Measurements from ENCODE around the gene GAP43. TPM values are rescaled to one million over a fixed set of nuclear protein-coding genes. Genes with fewer than 3 reads are reported as not detected.

The GAP43 gene
- total and polyA plus RNA-seq, 2 of the 13 experiments (the other 11 are each of a cell fraction or from before 2014, with no cell fraction given) = not detected

- TF ChIP-seq ZBTB43 (CRISPR knock-in tag; conservative IDR thresholded peaks at IDR 0.05) (no peak), RFXANK (CRISPR knock-in tag; IDR thresholded peaks at IDR 0.05) (no peak), NR2F1 (CRISPR knock-in tag; IDR thresholded peaks at IDR 0.05) (no peak)
Measured at GRCh38 chr3:115623044-115623868, at the start of gene GAP43 (continued).

- intact Hi-C loops (cut with micrococcal nuclease; ENCODE audit: unreplicated experiment) = no loop called here
- TF ChIP-seq ZNF333 (CRISPR knock-in tag; IDR thresholded peaks at IDR 0.05; ENCODE audit: borderline replicate concordance) (no peak), NKX3-1 (CRISPR knock-in tag; IDR thresholded peaks at IDR 0.05) (no peak), ELF3 (CRISPR knock-in tag; IDR thresholded peaks at IDR 0.05) (no peak), ZNF431 (CRISPR knock-in tag; IDR thresholded peaks at IDR 0.05; ENCODE audit: borderline replicate concordance, low read depth) (no peak), GRHL1 (CRISPR knock-in tag; conservative IDR thresholded peaks at IDR 0.05) (no peak), NCOA5 (CRISPR knock-in tag; IDR thresholded peaks at IDR 0.05) (no peak), NFIC (IDR thresholded peaks at IDR 0.05; ENCODE audit: low read length) (no peak), ZNF101 (CRISPR knock-in tag; IDR thresholded peaks at IDR 0.05; ENCODE audit: borderline replicate concordance, low read depth) (no peak), ZNF264 (CRISPR knock-in tag; IDR thresholded peaks at IDR 0.05) (no peak)
- Histone ChIP-seq H3K4me3 (replicated peaks in 1 of 3; ENCODE audit: insufficient read depth in 1 of 3, low read depth in 2 of 3, low read length in 3 of 3) (no peak overlapping the region), H3K9me3 (ENCODE audit: low read length) (no peaks in the 10 kb centered on the region), H3K27me3 (ENCODE audit: control insufficient read depth in 1 of 2, insufficient read depth in 2 of 2, low read length in 2 of 2) (0 out of 5 replicates have a peak, but pooled peaks cover 0 to 1% of the 10 kb centered on the region in 2 experiments), H3K36me3 (replicated peaks in 1 of 2; ENCODE audit: control insufficient read depth in 1 of 2, insufficient read depth in 2 of 2, low read length in 2 of 2) (no peaks in the 10 kb centered on the region), H3K9ac (ENCODE audit: insufficient read depth, low read depth, low read length) (no peak overlapping the region), H3K4me2 (ENCODE audit: low read depth, low read length) (no peak overlapping the region), H3K79me2 (ENCODE audit: insufficient read depth, low read length) (no peaks in the 10 kb centered on the region), H4K20me1 (ENCODE audit: insufficient read depth, low read length) (no peaks in the 10 kb centered on the region), H3K4me1 (ENCODE audit: insufficient read depth, low read length) (no peaks in the 10 kb centered on the region), H3K27ac (ENCODE audit: extremely low read length, insufficient read depth, low read length) (no peak overlapping the region), H2AFZ (ENCODE audit: low read length) (no peak overlapping the region)
- BruUV-seq (replicated peaks) = no TSS peak
- WGBS (ENCODE audit: low lambda C conversion rate) = 4% methylated on average over 4 of the region's 4 CpGs
- CTCF ChIA-PET (ENCODE audit: low intra/inter-chr PET ratio, low total read pairs) = no interaction called here
- no peak for ATAC-seq
- FAIRE-seq = no peak
- POLR2A ChIA-PET = no interaction called here
- DNase-seq (ENCODE audit: low spot score) = no peak
- in situ Hi-C loops (cut with HindIII; ENCODE audit: extremely low pct_ligation_motif_present, low pct_unique_long_range_greater_than_20kb) = no loop called here
Measured at GRCh38 chr3:115576325-115576875, 46.9 kb upstream of the GAP43 start.
